ENCODE results near the gene EGFR.

The EGFR gene

DNA sequence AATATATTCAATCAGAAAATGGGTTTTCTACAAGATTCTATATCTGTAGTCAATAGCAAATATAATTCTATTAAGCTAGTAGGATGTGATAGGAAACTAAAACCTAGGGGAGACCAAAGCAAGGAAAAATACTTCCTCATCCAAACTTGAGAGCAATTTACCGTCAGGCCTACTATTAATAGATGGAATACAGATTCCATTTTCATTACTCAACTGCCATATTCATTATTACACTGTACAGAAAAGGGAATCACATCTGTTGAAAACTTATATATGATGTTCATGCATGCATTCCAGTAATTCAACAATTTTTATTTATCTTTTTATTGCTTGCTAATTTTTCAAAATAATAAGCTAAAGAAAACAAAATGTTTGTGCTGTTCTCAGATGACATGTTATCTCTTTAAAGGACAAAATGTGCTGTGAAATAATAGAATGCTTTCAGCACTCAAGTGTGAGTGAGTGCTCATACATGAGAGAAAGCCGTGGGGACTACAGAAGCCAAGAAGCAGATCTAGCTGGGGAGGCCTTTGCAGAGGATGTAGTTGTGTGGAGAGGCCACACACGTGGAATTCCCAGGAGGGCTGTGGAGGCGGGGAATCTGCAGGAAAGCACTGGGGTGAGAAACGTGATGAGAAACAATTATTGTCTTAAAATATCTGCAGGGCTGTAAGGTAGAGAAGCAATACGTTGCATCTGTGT lies 110.0 kb downstream of the EGFR start:
- Histone ChIP-seq H3K79me2 (ENCODE audit: low read length) (no peaks in the 10 kb centered on the region), H3K4me2 (ENCODE audit: low read depth, low read length) (no peak overlapping the region), H3F3A (ENCODE audit: insufficient read depth, low read length) (no peaks in the 10 kb centered on the region), H3K4me3 (ENCODE audit: low read length) (no peak overlapping the region), H3K27me3 (replicated peaks; ENCODE audit: insufficient read depth, low read length) (no peaks in the 10 kb centered on the region), H3K9ac (ENCODE audit: low read length) (no peak overlapping the region), H3K9me2 (replicated peaks; ENCODE audit: insufficient read depth, low read length) (no peaks in the 10 kb centered on the region), H3K27ac (ENCODE audit: low read length) (no peak overlapping the region), H3K9me3 (replicated peaks; ENCODE audit: insufficient read depth, low read length) (no peaks in the 10 kb centered on the region), H4K20me1 (ENCODE audit: insufficient read depth, low read length) (no peaks in the 10 kb centered on the region), H3K4me1 (ENCODE audit: low read length) (no peaks in the 10 kb centered on the region), H2AFZ (ENCODE audit: low read length) (no peak overlapping the region), H3K36me3 (replicated peaks; ENCODE audit: insufficient read depth, low read length) (no peaks in the 10 kb centered on the region)
- no peak for DNase-seq
- TF ChIP-seq, protein P1, sequence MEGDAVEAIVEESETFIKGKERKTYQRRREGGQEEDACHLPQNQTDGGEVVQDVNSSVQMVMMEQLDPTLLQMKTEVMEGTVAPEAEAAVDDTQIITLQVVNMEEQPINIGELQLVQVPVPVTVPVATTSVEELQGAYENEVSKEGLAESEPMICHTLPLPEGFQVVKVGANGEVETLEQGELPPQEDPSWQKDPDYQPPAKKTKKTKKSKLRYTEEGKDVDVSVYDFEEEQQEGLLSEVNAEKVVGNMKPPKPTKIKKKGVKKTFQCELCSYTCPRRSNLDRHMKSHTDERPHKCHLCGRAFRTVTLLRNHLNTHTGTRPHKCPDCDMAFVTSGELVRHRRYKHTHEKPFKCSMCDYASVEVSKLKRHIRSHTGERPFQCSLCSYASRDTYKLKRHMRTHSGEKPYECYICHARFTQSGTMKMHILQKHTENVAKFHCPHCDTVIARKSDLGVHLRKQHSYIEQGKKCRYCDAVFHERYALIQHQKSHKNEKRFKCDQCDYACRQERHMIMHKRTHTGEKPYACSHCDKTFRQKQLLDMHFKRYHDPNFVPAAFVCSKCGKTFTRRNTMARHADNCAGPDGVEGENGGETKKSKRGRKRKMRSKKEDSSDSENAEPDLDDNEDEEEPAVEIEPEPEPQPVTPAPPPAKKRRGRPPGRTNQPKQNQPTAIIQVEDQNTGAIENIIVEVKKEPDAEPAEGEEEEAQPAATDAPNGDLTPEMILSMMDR (IDR thresholded peaks at IDR 0.05; ENCODE audit: low read length): no peak
- no peak for TF ChIP-seq EZH2phosphoT487 (IDR thresholded peaks at IDR 0.05; ENCODE audit: low read length)
- TF ChIP-seq EZH2 (optimal IDR thresholded peaks at IDR 0.05; ENCODE audit: low read depth, low read length): no peak

DNA sequence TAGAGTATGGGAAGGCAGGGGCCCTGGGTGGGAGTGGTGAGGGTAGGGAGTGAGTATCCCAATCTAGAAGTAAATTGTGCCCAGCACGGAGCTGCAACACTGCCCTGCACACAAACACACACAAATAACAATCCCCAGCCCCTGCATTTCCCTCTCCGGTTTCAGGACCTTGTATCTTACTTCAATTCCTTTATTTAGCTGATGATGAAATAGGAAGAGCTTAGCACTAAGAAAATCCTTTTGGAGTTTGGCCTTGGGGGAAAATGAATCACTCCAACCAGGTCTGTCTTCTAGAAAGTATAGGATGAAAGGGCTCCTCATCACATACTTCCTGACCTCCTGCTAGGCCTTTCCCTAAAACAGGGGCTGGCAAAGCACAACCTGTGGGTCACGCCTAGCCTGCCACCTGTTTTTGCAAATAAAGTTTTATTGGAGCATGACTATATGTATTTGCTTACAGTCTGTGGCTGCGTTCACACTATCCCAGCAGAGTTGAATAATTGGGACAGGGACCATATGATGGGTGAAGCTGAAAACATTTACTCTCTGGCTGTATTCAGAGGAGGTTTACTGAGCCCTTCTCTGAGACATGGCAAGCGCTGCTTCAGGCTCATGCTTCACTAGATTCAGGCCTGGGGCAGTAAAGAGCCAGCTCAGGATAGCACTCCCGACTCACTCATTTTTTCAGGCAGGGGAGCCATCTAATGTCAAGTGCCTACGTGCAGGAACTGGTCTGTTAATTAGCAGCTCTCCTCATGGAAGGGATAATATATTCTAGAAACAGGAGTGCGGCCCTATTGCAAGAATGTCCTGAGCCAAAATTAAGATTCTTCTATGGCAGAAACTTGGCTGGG lies 111.0 kb downstream of the EGFR start:
- no peak overlapping the region for H2AFZ ChIP-seq (ENCODE audit: low read length)
- no peak for DNase-seq
- H3K4me2 ChIP-seq (ENCODE audit: low read depth, low read length): no peak overlapping the region
- no peaks in the 10 kb centered on the region for H3K9me3 ChIP-seq (replicated peaks; ENCODE audit: insufficient read depth, low read length)
- no peak overlapping the region for H3K9ac ChIP-seq (ENCODE audit: low read length)
- no peaks in the 10 kb centered on the region for H3F3A ChIP-seq (ENCODE audit: insufficient read depth, low read length)
- H4K20me1 ChIP-seq (ENCODE audit: insufficient read depth, low read length): no peaks in the 10 kb centered on the region
- TF ChIP-seq, protein P1 (IDR thresholded peaks at IDR 0.05; ENCODE audit: low read length): no peak
- TF ChIP-seq EZH2 (optimal IDR thresholded peaks at IDR 0.05; ENCODE audit: low read depth, low read length) (no peak), EZH2phosphoT487 (IDR thresholded peaks at IDR 0.05; ENCODE audit: low read length) (no peak)
- H3K27ac ChIP-seq (ENCODE audit: low read length): no peak overlapping the region
- no peak overlapping the region for H3K4me3 ChIP-seq (ENCODE audit: low read length)
- H3K27me3 ChIP-seq (replicated peaks; ENCODE audit: insufficient read depth, low read length): no peaks in the 10 kb centered on the region
- no peaks in the 10 kb centered on the region for H3K4me1 ChIP-seq (ENCODE audit: low read length)
- no peaks in the 10 kb centered on the region for H3K79me2 ChIP-seq (ENCODE audit: low read length)
- H3K36me3 ChIP-seq (replicated peaks; ENCODE audit: insufficient read depth, low read length): no peaks in the 10 kb centered on the region
- no peaks in the 10 kb centered on the region for H3K9me2 ChIP-seq (replicated peaks; ENCODE audit: insufficient read depth, low read length)

DNA sequence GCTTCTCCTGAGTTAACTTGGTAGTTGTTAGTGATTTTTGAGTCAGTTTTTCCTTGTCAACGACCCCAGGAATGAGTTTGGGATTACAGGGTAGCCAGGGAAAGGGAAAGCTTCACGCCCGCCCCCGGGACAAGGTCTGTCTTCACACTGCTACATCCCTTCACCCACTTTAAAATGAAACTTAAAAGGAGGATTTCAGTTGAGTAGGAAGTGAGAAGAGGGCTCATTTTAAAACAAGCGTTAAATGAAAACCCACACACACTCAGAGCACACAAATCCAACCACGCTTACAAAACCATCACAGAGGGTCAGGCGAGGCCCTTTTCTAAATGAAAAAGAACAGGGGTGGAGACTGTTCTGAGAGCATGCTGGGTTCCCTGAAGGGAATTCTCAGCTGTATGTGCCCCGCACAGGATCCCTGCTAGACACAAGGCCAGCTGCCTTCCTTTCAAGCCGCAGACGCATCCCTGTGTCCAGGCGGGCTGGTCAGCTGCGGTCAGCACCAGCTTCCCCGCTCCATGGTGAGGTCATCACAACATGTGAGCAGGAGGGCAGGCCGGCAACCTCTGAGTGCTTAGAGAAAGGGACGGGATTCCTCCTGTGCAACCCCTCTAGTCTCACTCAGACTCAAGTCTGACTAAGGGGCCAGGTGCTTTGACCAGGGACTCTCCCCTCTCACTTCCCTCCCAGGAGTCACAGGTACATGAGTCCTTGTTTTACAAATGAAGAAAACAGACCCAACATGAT lies 111.8 kb downstream of the EGFR start:
- no peak for DNase-seq
- Histone ChIP-seq H3K27me3 (replicated peaks; ENCODE audit: insufficient read depth, low read length) (no peaks in the 10 kb centered on the region), H3K4me2 (ENCODE audit: low read depth, low read length) (no peak overlapping the region), H3K27ac (ENCODE audit: low read length) (no peak overlapping the region), H3F3A (ENCODE audit: insufficient read depth, low read length) (no peaks in the 10 kb centered on the region), H3K36me3 (replicated peaks; ENCODE audit: insufficient read depth, low read length) (no peaks in the 10 kb centered on the region), H3K79me2 (ENCODE audit: low read length) (no peaks in the 10 kb centered on the region), H3K9ac (ENCODE audit: low read length) (no peak overlapping the region), H2AFZ (ENCODE audit: low read length) (no peak overlapping the region), H3K9me2 (replicated peaks; ENCODE audit: insufficient read depth, low read length) (no peaks in the 10 kb centered on the region), H4K20me1 (ENCODE audit: insufficient read depth, low read length) (no peaks in the 10 kb centered on the region), H3K4me3 (ENCODE audit: low read length) (no peak overlapping the region), H3K4me1 (ENCODE audit: low read length) (no peaks in the 10 kb centered on the region), H3K9me3 (replicated peaks; ENCODE audit: insufficient read depth, low read length) (no peaks in the 10 kb centered on the region)
- TF ChIP-seq, protein P1 (IDR thresholded peaks at IDR 0.05; ENCODE audit: low read length): no peak
- TF ChIP-seq EZH2phosphoT487 (IDR thresholded peaks at IDR 0.05; ENCODE audit: low read length): no peak
- no peak for TF ChIP-seq EZH2 (optimal IDR thresholded peaks at IDR 0.05; ENCODE audit: low read depth, low read length)
